MM.1S (cell line): ENCODE measurements around the gene SUV39H2.

Source experiments
- DNase-seq: peaks from one replicate; pipeline ENCODE4 v3.0.0-alpha.2; 2015
- H2AFZ ChIP-seq: fragments of 300-600 bp; sonication (generic); 2 replicates; pipeline ENCODE4 v1.6.0; 2016; ENCODE audit warnings: antibody characterized with exemption, low read length
- H3F3A ChIP-seq: fragments of 300-600 bp; sonication (generic); 2 replicates; pipeline ENCODE4 v1.6.1; 2016; ENCODE audit warnings: mild to moderate bottlenecking, antibody characterized with exemption, low read length, moderate library complexity, mixed read lengths; ENCODE audit not compliant: insufficient read depth
- H3K27ac ChIP-seq: fragments of 300-600 bp; sonication (generic); 2 replicates; pipeline ENCODE4 v1.5.1; 2016; ENCODE audit warnings: mild to moderate bottlenecking, low read length
- H3K27me3 ChIP-seq: fragments of 300-600 bp; sonication (generic); replicated peaks from 2 replicates; pipeline ENCODE4 v1.6.0; 2016; ENCODE audit warnings: low read length; ENCODE audit not compliant: insufficient read depth
- H3K36me3 ChIP-seq: fragments of 300-600 bp; sonication (generic); replicated peaks from 2 replicates; pipeline ENCODE4 v1.6.1; 2016; ENCODE audit warnings: mild to moderate bottlenecking, low read length, mixed read lengths; ENCODE audit not compliant: insufficient read depth
- H3K4me1 ChIP-seq: fragments of 300-600 bp; sonication (generic); 2 replicates; pipeline ENCODE4 v1.6.1; 2016; ENCODE audit warnings: low read length, mixed read lengths
- H3K4me2 ChIP-seq: fragments of 300-600 bp; sonication (generic); 2 replicates; pipeline ENCODE4 v1.6.0; 2016; ENCODE audit warnings: low read depth, low read length
- H3K4me3 ChIP-seq: fragments of 300-600 bp; sonication (generic); 2 replicates; pipeline ENCODE4 v1.5.1; 2016; ENCODE audit warnings: low read length, mixed read lengths
- H3K79me2 ChIP-seq: fragments of 300-600 bp; sonication (generic); 2 replicates; pipeline ENCODE4 v1.6.1; 2016; ENCODE audit warnings: mixed run types, low read length, mixed read lengths
- H3K9ac ChIP-seq: fragments of 300-600 bp; sonication (generic); 2 replicates; pipeline ENCODE4 v1.6.1; 2016; ENCODE audit warnings: low read length, mixed read lengths
- H3K9me2 ChIP-seq: fragments of 300-600 bp; sonication (generic); replicated peaks from 2 replicates; pipeline ENCODE4 v1.6.1; 2016; ENCODE audit warnings: mild to moderate bottlenecking, low read length, mixed read lengths; ENCODE audit not compliant: insufficient read depth
- H3K9me3 ChIP-seq: fragments of 300-600 bp; sonication (generic); replicated peaks from 2 replicates; pipeline ENCODE4 v1.6.1; 2016; ENCODE audit warnings: mild to moderate bottlenecking, low read length, mixed read lengths; ENCODE audit not compliant: insufficient read depth
- H4K20me1 ChIP-seq: fragments of 300-600 bp; sonication (generic); 2 replicates; pipeline ENCODE4 v1.6.1; 2016; ENCODE audit warnings: mild to moderate bottlenecking, low read length, moderate library complexity, mixed read lengths; ENCODE audit not compliant: insufficient read depth
- CTCF ChIP-seq: fragments of 300-600 bp; sonication (generic); IDR thresholded peaks from 2 replicates; pipeline ENCODE4 v1.5.1; 2016; ENCODE audit warnings: antibody characterized with exemption, low read length, mixed read lengths
- EZH2 ChIP-seq: fragments of 300-600 bp; sonication (generic); optimal IDR thresholded peaks from 2 replicates; pipeline ENCODE3; 2017; ENCODE audit warnings: low read depth, mild to moderate bottlenecking, antibody characterized with exemption, low read length, mixed read lengths
- EZH2phosphoT487 ChIP-seq: fragments of 300-600 bp; sonication (generic); IDR thresholded peaks from 2 replicates; pipeline ENCODE4 v1.6.1; 2018; ENCODE audit warnings: antibody characterized with exemption, low read length

SUV39H2 gene

GRCh38 chr10:14916600-14916999, 37.9 kb downstream of the SUV39H2 start:
- Histone ChIP-seq H3K9me3 (no peaks in the 10 kb centered on the region), H4K20me1 (no peaks in the 10 kb centered on the region), H3F3A (peaks cover 17% of the 10 kb centered on the region), H3K9ac (no peak overlapping the region), H3K79me2 (peaks cover 62% of the 10 kb centered on the region), H3K27me3 (no peaks in the 10 kb centered on the region), H3K27ac (no peak overlapping the region), H3K4me1 (peaks cover 15% of the 10 kb centered on the region), H3K4me2 (no peak overlapping the region), H3K9me2 (no peaks in the 10 kb centered on the region), H3K4me3 (no peak overlapping the region), H2AFZ (no peak overlapping the region), H3K36me3 (peaks cover 24% of the 10 kb centered on the region)
- TF ChIP-seq CTCF (no peak), EZH2phosphoT487 (no peak)
- no peak for DNase-seq

GRCh38 chr10:14917827-14918226, 39.2 kb downstream of the SUV39H2 start:
- peaks cover 17% of the 10 kb centered on the region for H3F3A ChIP-seq
- H2AFZ ChIP-seq, result no peak overlapping the region
- no peak for DNase-seq
- H3K27ac ChIP-seq, result no peak overlapping the region
- H3K9me2 ChIP-seq, result no peaks in the 10 kb centered on the region
- H3K79me2 ChIP-seq, result peaks cover 63% of the 10 kb centered on the region
- H4K20me1 ChIP-seq, result no peaks in the 10 kb centered on the region
- H3K4me3 ChIP-seq, result no peak overlapping the region
- no peak overlapping the region for H3K9ac ChIP-seq
- no peaks in the 10 kb centered on the region for H3K27me3 ChIP-seq
- no peaks in the 10 kb centered on the region for H3K9me3 ChIP-seq
- H3K4me1 ChIP-seq, result peaks cover 15% of the 10 kb centered on the region
- TF ChIP-seq EZH2 (no peak), CTCF (no peak), EZH2phosphoT487 (no peak)
- no peak overlapping the region for H3K4me2 ChIP-seq
- H3K36me3 ChIP-seq, result peaks cover 30% of the 10 kb centered on the region

- Histone ChIP-seq H2AFZ (no peak overlapping the region), H3K27ac (peak overlapping the region; percentile 66), H3K27me3 (no peaks in the 10 kb centered on the region), H3K9ac (peak overlapping the region; percentile 12; the same call in 1 of the 2 replicates), H3K9me3 (no peaks in the 10 kb centered on the region), H3F3A (peaks cover 17% of the 10 kb centered on the region), H3K9me2 (no peaks in the 10 kb centered on the region), H3K36me3 (peaks cover 28% of the 10 kb centered on the region), H3K4me3 (no peak overlapping the region), H3K79me2 (peaks cover 62% of the 10 kb centered on the region), H4K20me1 (no peaks in the 10 kb centered on the region), H3K4me2 (peak overlapping the region; percentile 40), H3K4me1 (peaks cover 15% of the 10 kb centered on the region)
- TF ChIP-seq EZH2phosphoT487 (no peak), CTCF (no peak), EZH2 (no peak)
- DNase-seq, result peak; percentile 69
These were observed 40.3 kb downstream of the SUV39H2 start for GRCh38 chr10:14918964-14919363.
